ENCODE data around the gene FNDC1.

FNDC1 gene

DNA sequence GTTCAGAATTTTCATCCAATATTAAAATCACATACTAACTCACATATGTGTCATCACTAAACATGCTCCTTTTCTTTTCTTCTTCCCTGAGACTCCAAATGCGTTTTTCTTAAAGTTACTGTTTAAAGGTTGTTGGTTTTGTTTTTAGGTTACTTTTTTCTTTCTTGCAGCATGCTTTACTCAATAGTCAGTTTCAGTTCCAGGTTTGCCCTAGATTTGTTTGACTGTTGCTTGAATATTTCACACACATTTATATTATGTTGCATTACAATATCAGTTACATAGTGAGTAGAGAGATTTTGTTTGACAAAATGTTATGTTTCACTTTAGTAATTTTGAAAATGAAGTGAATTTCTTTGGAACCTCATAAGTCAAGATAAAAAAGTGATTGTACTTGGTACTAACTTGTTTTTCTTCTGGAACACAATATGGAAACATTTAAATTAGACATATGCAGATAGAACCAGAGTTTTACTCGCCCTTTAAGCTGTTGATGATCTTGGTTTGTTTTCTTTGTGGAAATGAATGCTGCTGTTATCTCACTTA, 27.3 kb downstream of the FNDC1 start:
- no peaks in the 10 kb centered on the region for H3K36me3 ChIP-seq (ENCODE audit: control insufficient read depth, insufficient read depth, low read length)
- DNase-seq (ENCODE audit: extremely low read depth, insufficient read length): no peak
- TF ChIP-seq, protein P1, sequence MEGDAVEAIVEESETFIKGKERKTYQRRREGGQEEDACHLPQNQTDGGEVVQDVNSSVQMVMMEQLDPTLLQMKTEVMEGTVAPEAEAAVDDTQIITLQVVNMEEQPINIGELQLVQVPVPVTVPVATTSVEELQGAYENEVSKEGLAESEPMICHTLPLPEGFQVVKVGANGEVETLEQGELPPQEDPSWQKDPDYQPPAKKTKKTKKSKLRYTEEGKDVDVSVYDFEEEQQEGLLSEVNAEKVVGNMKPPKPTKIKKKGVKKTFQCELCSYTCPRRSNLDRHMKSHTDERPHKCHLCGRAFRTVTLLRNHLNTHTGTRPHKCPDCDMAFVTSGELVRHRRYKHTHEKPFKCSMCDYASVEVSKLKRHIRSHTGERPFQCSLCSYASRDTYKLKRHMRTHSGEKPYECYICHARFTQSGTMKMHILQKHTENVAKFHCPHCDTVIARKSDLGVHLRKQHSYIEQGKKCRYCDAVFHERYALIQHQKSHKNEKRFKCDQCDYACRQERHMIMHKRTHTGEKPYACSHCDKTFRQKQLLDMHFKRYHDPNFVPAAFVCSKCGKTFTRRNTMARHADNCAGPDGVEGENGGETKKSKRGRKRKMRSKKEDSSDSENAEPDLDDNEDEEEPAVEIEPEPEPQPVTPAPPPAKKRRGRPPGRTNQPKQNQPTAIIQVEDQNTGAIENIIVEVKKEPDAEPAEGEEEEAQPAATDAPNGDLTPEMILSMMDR (IDR thresholded peaks at IDR 0.05; ENCODE audit: insufficient read depth, low read length, poor library complexity, severe bottlenecking): no peak
- no peak overlapping the region for H3K4me3 ChIP-seq (replicated peaks; ENCODE audit: low read depth, low read length)
- no peaks in the 10 kb centered on the region; the same call in none of the 2 replicates for H3K27me3 ChIP-seq (replicated peaks; ENCODE audit: control insufficient read depth, insufficient read depth, low read length)

DNA sequence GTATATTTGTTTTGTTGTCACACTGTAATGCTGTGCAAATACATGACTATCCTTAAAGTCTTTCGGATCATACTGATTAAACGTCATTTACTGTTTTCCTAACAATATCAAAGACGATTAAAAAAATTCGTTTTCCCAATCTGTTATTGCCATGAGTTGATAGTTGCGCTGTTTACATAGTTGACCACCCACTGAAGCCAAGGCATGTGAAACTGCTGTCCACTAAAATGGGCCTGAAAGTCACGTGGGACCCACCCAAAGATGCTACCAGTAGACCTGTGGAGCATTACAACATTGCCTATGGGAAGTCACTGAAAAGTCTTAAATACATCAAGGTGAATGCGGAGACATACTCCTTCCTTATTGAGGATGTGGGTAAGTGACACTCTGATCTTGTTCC, 28.1 kb downstream of the FNDC1 start:
- H3K27me3 ChIP-seq (replicated peaks; ENCODE audit: control insufficient read depth, insufficient read depth, low read length): no peaks in the 10 kb centered on the region; the same call in none of the 2 replicates

DNA sequence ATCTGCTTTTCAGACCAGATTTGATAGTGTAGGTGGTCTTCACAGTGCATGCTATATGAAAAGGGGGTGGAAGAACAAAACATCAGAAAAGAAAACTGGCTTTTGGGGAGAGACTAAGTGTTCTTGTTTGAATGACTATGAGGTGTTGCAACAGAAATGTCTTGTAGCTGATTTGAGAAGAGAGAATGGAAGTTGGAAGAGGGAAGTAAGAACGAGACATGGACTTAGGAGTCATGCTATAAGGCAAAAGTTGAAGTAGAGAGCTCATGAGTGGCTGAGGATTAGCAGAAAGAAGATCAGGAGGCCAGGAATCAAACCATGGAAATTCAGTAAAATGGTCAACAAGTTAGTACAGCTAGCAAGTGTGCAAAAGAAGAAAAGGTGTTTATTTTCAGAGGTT, 32.1 kb downstream of the FNDC1 start:
- no peak overlapping the region for H3K4me3 ChIP-seq (replicated peaks; ENCODE audit: low read depth, low read length)
- H3K27me3 ChIP-seq (replicated peaks; ENCODE audit: control insufficient read depth, insufficient read depth, low read length): no peaks in the 10 kb centered on the region; the same call in 1 of the 2 replicates
- no peak for DNase-seq (ENCODE audit: extremely low read depth, insufficient read length)
- H3K36me3 ChIP-seq (ENCODE audit: control insufficient read depth, insufficient read depth, low read length): no peaks in the 10 kb centered on the region
- TF ChIP-seq, protein P1 (IDR thresholded peaks at IDR 0.05; ENCODE audit: insufficient read depth, low read length, poor library complexity, severe bottlenecking): no peak

More for the DNA sequence above, 28.1 kb downstream of the FNDC1 start:
- Histone ChIP-seq H3K4me3 (replicated peaks; ENCODE audit: low read depth, low read length) (no peak overlapping the region), H3K36me3 (ENCODE audit: control insufficient read depth, insufficient read depth, low read length) (no peaks in the 10 kb centered on the region)
- TF ChIP-seq, protein P1 (IDR thresholded peaks at IDR 0.05; ENCODE audit: insufficient read depth, low read length, poor library complexity, severe bottlenecking): no peak
- no peak for DNase-seq (ENCODE audit: extremely low read depth, insufficient read length)

DNA sequence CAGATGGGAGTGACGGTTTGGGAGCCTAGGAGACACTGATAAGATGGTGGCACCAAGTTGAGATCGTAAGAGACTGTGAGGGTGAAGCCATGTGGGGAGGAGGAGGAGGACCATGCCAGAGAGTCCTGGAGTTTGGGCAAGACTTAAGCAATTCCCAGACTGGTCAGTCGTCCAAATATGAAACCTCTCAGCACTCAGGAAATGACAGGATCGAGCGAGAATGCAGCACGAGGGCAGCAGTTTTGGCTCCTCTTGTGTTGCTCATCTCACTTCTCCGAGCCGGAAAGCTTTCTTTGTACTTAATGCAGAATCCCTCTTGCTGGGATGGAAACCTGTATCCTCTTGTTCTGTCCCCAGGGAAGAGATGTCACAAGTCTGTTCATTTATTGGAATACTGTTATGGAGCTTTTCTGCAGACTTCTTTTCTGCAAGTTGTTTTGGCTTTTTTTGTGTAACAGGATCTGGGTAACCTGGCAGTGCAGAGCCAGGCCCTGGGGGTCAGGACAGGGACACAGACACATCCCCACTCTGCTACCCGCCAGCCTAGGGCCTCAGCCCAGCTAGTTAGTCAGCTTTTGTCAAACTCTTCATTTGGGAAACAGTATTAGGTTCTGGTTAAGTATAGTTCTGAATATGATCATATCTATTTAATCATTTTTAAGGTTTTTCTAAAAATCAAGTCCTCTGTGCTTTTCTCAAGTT, 34.3 kb downstream of the FNDC1 start:
- DNase-seq (ENCODE audit: extremely low read depth, insufficient read length): no peak
- TF ChIP-seq, protein P1 (IDR thresholded peaks at IDR 0.05; ENCODE audit: insufficient read depth, low read length, poor library complexity, severe bottlenecking): no peak
- Histone ChIP-seq H3K27me3 (replicated peaks; ENCODE audit: control insufficient read depth, insufficient read depth, low read length) (no peaks in the 10 kb centered on the region; the same call in 1 of the 2 replicates), H3K4me3 (replicated peaks; ENCODE audit: low read depth, low read length) (no peak overlapping the region), H3K36me3 (ENCODE audit: control insufficient read depth, insufficient read depth, low read length) (no peaks in the 10 kb centered on the region)

DNA sequence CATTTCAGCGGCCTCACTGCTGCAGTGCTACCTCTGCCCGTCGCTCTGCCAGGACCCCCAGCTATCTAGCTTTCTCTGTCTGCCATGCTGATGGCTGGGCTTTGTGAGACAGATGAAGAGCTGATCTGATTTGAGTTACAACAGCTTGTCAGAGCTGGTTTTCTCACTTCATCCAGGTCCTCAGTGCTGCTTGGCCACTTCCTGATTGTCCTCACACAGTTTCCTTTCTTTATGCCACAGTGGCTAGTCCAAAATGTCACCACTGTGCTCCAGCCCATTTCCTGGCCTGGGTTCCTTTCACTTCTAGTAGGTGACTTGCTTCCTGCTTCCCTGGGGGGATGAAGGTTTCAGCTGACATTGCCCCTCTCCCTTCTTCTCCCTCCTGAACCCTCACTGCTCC, 35.4 kb downstream of the FNDC1 start:
- Histone ChIP-seq H3K36me3 (ENCODE audit: control insufficient read depth, insufficient read depth, low read length) (no peaks in the 10 kb centered on the region), H3K4me3 (replicated peaks; ENCODE audit: low read depth, low read length) (no peak overlapping the region), H3K27me3 (replicated peaks; ENCODE audit: control insufficient read depth, insufficient read depth, low read length) (no peaks in the 10 kb centered on the region)
- TF ChIP-seq, protein P1 (IDR thresholded peaks at IDR 0.05; ENCODE audit: insufficient read depth, low read length, poor library complexity, severe bottlenecking): no peak
- DNase-seq (ENCODE audit: extremely low read depth, insufficient read length): no peak
